Pancreas (tissue), 10 donors: ENCODE measurements around the gene MACROD2. TPM values are rescaled to one million over a fixed set of nuclear protein-coding genes. Genes with fewer than 3 reads are reported as not detected.

Source experiments
- ATAC-seq, 4 donors: fragments of 200-7000 bp; cut with Tn5 transposase; one replicate each; pipeline versions ENCODE4 v1.8.0 to v1.9.1; 2020; ENCODE audit warnings: mild to moderate bottlenecking in 4 of 4, moderate library complexity in 4 of 4
- DNase-seq, 6 donors: peaks; one replicate each; pipeline ENCODE4 v3.0.0-alpha.2; 2020
- FAIRE-seq: peaks from 2 replicates; lab custom pipeline; 2012; peaks lifted over from hg19 to GRCh38; lab: Jason Lieb, UNC
- H3K27ac ChIP-seq, 4 donors: fragments of 200-600 bp; sonication (generic); 1 replicate in 3 of 4; 2 replicates in 1 of 4; pipeline versions ENCODE4 v1.5.0 to v1.8.0; 2020
- H3K27me3 ChIP-seq, 4 donors: fragments of 200-600 bp; one replicate each; pipeline ENCODE4 v1.8.0; 2021
- H3K36me3 ChIP-seq, 3 donors: fragments of 200-600 bp; sonication (generic) in 1 of 3; one replicate each; pipeline versions ENCODE4 v1.5.0 to v1.8.0; 2020 to 2021
- H3K4me1 ChIP-seq, 3 donors: fragments of 200-600 bp; one replicate each; pipeline ENCODE4 v1.8.0; 2021
- H3K4me3 ChIP-seq, 4 donors: fragments of 200-600 bp; sonication (generic) in 2 of 4; one replicate each; pipeline versions ENCODE4 v1.5.0 to v1.8.0; 2020 to 2021
- H3K9me3 ChIP-seq, 4 donors: fragments of 200-600 bp; one replicate each; pipeline ENCODE4 v1.8.0; 2021
- WGBS, 2 donors: extraction: QIAGEN DNeasy Blood & Tissue Kit; methylation state at CpG; one replicate each; pipeline ENCODE4 v1.1.7; 2013; 5-methylcytosine and 5-hydroxymethylcytosine counted together
- intact Hi-C, 3 donors: fragments of 100-400 bp; cut with DNase I; formaldehyde crosslinking; loops; one replicate each; pipeline versions ENCODE4 v1.11.1 to v1.14.2; 2022
- polyA plus RNA-seq, 2 donors: library from polyadenylated mRNA; stranded (reverse); fragments of 200-250 nt; gene quantifications; one replicate each; pipeline ENCODE4 v1.2.3, GENCODE V29; 2013
- total RNA-seq, 6 donors: library from RNA; stranded (reverse); fragmentation: NEBNext Ultra II Directional in 4 of 6; extraction: Animal tissue kit (Norgen Biotek cat#: 25700) in 4 of 6; gene quantifications; one replicate each; pipeline versions ENCODE4 v1.2.1 to v1.2.4, GENCODE V29; 2021 to 2023
- TF ChIP-seq, protein P1 (sequence below), 4 donors: fragments of 200-600 bp; sonication (generic) in 3 of 4; IDR thresholded peaks; one replicate each; pipeline versions ENCODE4 v1.5.0 to v1.8.0; 2021; ENCODE audit warnings: antibody characterized with exemption in 4 of 4
- donor health status: healthy with polysubstance abuse.
- donor health status: DM: no; HTN: no; CAD: no; lungs with moderate emphysema.
- donor health status: DM: no; HTN: no; CAD: no.
- donor health status: control.
- donor health status: control.
- donor health status: Bipolar disorder and iron deficiency.
- donor health status: DM: yes; HTN: yes; CAD: no.
- donor health status: DM: no; HTN: no; CAD: no.
- donor health status: DM: no; HTN: no; CAD: no.
- donor health status: DM: yes; HTN: yes; CAD: no.

Gene MACROD2
- total and polyA plus RNA-seq, 8 donors: 1.7 to 4.9 (median 2.7) TPM

- WGBS, 2 donors: 44 to 51% methylated on average over 2 of the region's 2 CpGs
- H3K27ac ChIP-seq: no peak overlapping the region
- no peaks in the 10 kb centered on the region for H3K9me3 ChIP-seq
- H3K4me3 ChIP-seq: no peak overlapping the region
- TF ChIP-seq, protein P1, sequence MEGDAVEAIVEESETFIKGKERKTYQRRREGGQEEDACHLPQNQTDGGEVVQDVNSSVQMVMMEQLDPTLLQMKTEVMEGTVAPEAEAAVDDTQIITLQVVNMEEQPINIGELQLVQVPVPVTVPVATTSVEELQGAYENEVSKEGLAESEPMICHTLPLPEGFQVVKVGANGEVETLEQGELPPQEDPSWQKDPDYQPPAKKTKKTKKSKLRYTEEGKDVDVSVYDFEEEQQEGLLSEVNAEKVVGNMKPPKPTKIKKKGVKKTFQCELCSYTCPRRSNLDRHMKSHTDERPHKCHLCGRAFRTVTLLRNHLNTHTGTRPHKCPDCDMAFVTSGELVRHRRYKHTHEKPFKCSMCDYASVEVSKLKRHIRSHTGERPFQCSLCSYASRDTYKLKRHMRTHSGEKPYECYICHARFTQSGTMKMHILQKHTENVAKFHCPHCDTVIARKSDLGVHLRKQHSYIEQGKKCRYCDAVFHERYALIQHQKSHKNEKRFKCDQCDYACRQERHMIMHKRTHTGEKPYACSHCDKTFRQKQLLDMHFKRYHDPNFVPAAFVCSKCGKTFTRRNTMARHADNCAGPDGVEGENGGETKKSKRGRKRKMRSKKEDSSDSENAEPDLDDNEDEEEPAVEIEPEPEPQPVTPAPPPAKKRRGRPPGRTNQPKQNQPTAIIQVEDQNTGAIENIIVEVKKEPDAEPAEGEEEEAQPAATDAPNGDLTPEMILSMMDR (IDR thresholded peaks at IDR 0.05): no peak
- intact Hi-C loops: no loop called here
- DNase-seq (no peak), ATAC-seq (no peak), FAIRE-seq (no peak)
- H3K36me3 ChIP-seq: no peaks in the 10 kb centered on the region
- H3K27me3 ChIP-seq: no peaks in the 10 kb centered on the region
- H3K4me1 ChIP-seq: peaks cover 3 to 11% (median 3%) of the 10 kb centered on the region in 3 donors
These were observed 1819.6 kb downstream of the MACROD2 start for GRCh38 chr20:15814911-15815310.

DNA sequence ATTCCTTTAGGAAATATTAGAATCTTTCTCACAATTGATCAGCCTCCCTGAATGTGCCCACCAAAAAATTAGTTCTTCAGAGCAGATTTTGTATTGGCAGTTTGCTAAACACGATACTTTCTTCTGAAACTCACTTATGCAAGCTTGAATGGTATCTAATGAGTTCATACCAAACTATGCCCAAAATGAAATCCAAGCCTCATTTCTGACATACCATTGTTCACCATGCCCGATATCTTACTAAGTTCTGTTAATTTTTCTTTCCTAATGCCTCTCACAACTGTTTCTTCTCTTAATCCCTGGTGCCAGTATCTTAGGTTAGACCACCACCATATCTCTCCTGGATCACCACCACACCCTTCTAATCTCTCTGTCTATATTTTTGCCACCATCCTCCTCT lies 1822.0 kb downstream of the MACROD2 start:
- Histone ChIP-seq H3K36me3 (no peaks in the 10 kb centered on the region), H3K4me3 (no peak overlapping the region), H3K27me3 (no peaks in the 10 kb centered on the region), H3K27ac (no peak overlapping the region), H3K9me3 (no peaks in the 10 kb centered on the region), H3K4me1 (peaks cover 3 to 11% (median 3%) of the 10 kb centered on the region in 3 donors)
- FAIRE-seq: no peak
- intact Hi-C loops: no loop called here
- WGBS, 2 donors: 87 to 96% methylated on average over 2 of the region's 2 CpGs
- DNase-seq: no peak
- no peak for ATAC-seq
- TF ChIP-seq, protein P1 (IDR thresholded peaks at IDR 0.05): no peak

GRCh38 chr20:15818651-15819071 lies 1823.3 kb downstream of the MACROD2 start:
- no peak for FAIRE-seq
- 7 to 17% methylated on average over 4 of the region's 4 CpGs for WGBS, 2 donors

DNA sequence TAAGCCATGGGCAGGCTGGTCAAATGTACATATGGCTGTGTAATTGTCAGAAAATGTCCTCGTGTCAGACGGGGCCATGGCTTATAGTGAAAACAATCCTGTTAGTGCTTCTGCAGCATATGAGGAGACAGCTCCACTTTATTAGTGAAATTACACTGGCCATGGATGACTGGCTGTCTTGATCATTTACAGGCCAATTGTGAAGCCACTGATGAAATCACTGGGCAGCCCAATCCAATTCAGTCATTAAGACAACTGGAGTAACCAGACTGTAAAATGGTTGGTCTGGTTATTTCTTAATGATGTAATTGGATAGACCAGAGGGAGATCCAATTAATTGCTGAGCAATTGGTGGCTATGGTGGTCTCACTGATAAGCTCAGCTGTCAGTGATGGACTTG lies 1828.4 kb downstream of the MACROD2 start:
- Histone ChIP-seq H3K4me3 (no peak overlapping the region), H3K36me3 (no peaks in the 10 kb centered on the region), H3K4me1 (no peaks in the 10 kb centered on the region), H3K9me3 (no peaks in the 10 kb centered on the region), H3K27ac (no peak overlapping the region), H3K27me3 (no peaks in the 10 kb centered on the region)
- DNase-seq: no peak
- intact Hi-C loops: no loop called here
- WGBS, 2 donors: 50 to 89% methylated on average over 2 of the region's 2 CpGs
- no peak for ATAC-seq
- TF ChIP-seq, protein P1 (IDR thresholded peaks at IDR 0.05): no peak
- no peak for FAIRE-seq

More at GRCh38 chr20:15818651-15819071, 1823.3 kb downstream of the MACROD2 start:
- no peaks in the 10 kb centered on the region for H3K36me3 ChIP-seq
- peaks cover 3 to 11% (median 3%) of the 10 kb centered on the region in 3 donors for H3K4me1 ChIP-seq
- H3K9me3 ChIP-seq: no peaks in the 10 kb centered on the region
- intact Hi-C loops: no loop called here
- H3K27me3 ChIP-seq: no peaks in the 10 kb centered on the region
- ATAC-seq (peak; percentile 32 to 82 (median 60)), DNase-seq (peak in 1 of 6 donors; percentile 19)
- TF ChIP-seq, protein P1 (IDR thresholded peaks at IDR 0.05): no peak
- H3K4me3 ChIP-seq: no peak overlapping the region
- no peak overlapping the region for H3K27ac ChIP-seq

GRCh38 chr20:15827628-15828027 lies 1832.3 kb downstream of the MACROD2 start:
- TF ChIP-seq, protein P1 (IDR thresholded peaks at IDR 0.05): no peak
- no peak overlapping the region for H3K4me3 ChIP-seq
- no peak overlapping the region for H3K27ac ChIP-seq
- H3K4me1 ChIP-seq: no peaks in the 10 kb centered on the region
- intact Hi-C loops: no loop called here
- H3K27me3 ChIP-seq: no peaks in the 10 kb centered on the region
- DNase-seq: no peak
- no peak for ATAC-seq
- no peak for FAIRE-seq
- no peaks in the 10 kb centered on the region for H3K9me3 ChIP-seq
- no peaks in the 10 kb centered on the region for H3K36me3 ChIP-seq
